ENCODE measurements around the gene ZSWIM1. TPM values are rescaled to one million over a fixed set of nuclear protein-coding genes. Genes with fewer than 3 reads are reported as not detected.

ZSWIM1 gene
- total and polyA plus RNA-seq, 2 of the 4 experiments (the other 2 are of a cell fraction) = 4.2 to 10.0 TPM

DNA sequence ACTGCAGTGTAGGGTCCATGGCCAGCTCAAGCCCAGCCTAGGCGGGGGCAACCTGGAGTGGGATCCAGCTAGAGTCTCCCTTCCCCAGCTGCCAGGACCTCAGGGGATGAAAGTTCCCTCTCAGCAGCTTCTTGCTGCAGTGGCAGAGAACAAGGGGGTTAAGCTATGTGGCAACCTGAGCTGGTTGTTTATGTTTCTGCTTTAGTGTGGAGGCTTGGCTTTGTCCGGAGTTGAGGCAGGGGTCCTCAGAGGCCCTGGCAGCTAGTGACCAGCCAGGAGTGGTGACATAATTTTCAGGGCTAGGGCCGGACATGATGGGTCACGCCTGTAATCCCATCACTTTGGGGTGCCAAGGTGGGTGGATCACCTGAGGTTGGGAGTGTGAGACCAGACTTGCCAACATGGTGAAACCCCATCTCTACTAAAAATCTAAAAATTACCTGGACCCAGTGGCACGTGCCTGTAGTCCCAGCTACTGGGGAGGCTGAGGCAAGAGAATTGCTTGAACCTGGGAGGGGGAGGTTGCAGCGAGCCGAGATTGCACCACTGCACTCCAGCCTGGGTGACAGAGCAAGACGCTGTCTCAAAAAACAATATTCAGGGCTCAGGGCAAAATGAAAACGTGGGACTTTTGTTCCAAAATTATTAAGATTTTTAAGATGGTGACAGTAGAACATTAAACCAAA lies 44.9 kb downstream of the ZSWIM1 start:
- Histone ChIP-seq H2AK9ac (replicated peaks; ENCODE audit: low read depth, low read length, poor library complexity) (no peak overlapping the region), H3K4me1 (ENCODE audit: control insufficient read depth, insufficient read depth, low read length) (peaks cover 11% of the 10 kb centered on the region; the same call in 1 of the 2 replicates), H3K9ac (ENCODE audit: low read depth, low read length) (no peak overlapping the region), H4K20me1 (ENCODE audit: insufficient read depth, low read length) (peaks cover 4% of the 10 kb centered on the region), H2BK20ac (ENCODE audit: low read depth, low read length) (no peak overlapping the region), H3K4me3 (ENCODE audit: insufficient read depth, low read depth, low read length) (no peak overlapping the region), H3K4ac (ENCODE audit: low read depth, low read length) (no peak overlapping the region), H3K79me1 (ENCODE audit: low read depth in 1 of 2, low read length in 2 of 2) (peaks cover under 1 to 9% of the 10 kb centered on the region in 2 experiments), H2BK5ac (ENCODE audit: low read depth, low read length, poor library complexity, severe bottlenecking) (no peak overlapping the region), H2BK120ac (ENCODE audit: low read depth, low read length) (no peak overlapping the region), H3K18ac (ENCODE audit: low read depth, low read length) (no peak overlapping the region), H3K14ac (replicated peaks; ENCODE audit: low read depth, low read length) (no peak overlapping the region), H3K36me3 (ENCODE audit: control insufficient read depth, insufficient read depth, low read length) (no peaks in the 10 kb centered on the region), H2AFZ (replicated peaks; ENCODE audit: low read length, poor library complexity) (no peak overlapping the region), H2AK5ac (ENCODE audit: low read depth, low read length) (no peak overlapping the region), H3K9me1 (ENCODE audit: insufficient read depth, low read length) (no peaks in the 10 kb centered on the region; the same call in 1 of the 2 replicates), H3K9me3 (ENCODE audit: control insufficient read depth, insufficient read depth, low read length) (no peaks in the 10 kb centered on the region), H3K4me2 (ENCODE audit: low read depth, low read length) (no peak overlapping the region), H4K91ac (ENCODE audit: insufficient read depth, low read depth, low read length) (no peak overlapping the region), H3K27ac (ENCODE audit: insufficient read depth, low read length) (no peak overlapping the region), H3K27me3 (ENCODE audit: control insufficient read depth, insufficient read depth, low read length) (no peaks in the 10 kb centered on the region), H4K8ac (ENCODE audit: low read depth in 2 of 2, low read length in 2 of 2) (no peak overlapping the region), H3K23ac (ENCODE audit: low read depth, low read length) (no peak overlapping the region), H2BK15ac (ENCODE audit: low read depth, low read length) (no peak overlapping the region), H3K56ac (ENCODE audit: extremely low read depth, insufficient read depth, low read length) (no peak overlapping the region), H4K5ac (ENCODE audit: low read depth, low read length) (no peak overlapping the region)
- intact Hi-C loops (cut with micrococcal nuclease) = no loop called here
- ChIA-PET POLR2A (ENCODE audit: unreplicated experiment) (interaction anchor here (0.6 kb wide), 1 partner anchor 16 kb away, joined by 4 read pairs; no protein-coding TSS in a partner anchor), CTCF (interaction anchor here (1.0 kb wide), 1 partner anchor 11 kb away, joined by 4 read pairs; no protein-coding TSS in a partner anchor)
- dilution Hi-C loops (cut with HindIII; ENCODE audit: low sequenced_read_pairs, unreplicated experiment) = no loop called here
- BruUV-seq (replicated peaks) = no TSS peak
- in situ Hi-C loops (cut with MboI; ENCODE audit: low sequenced_read_pairs) = no loop called here
- no peak for DNase-seq
- TF ChIP-seq CEBPB (IDR thresholded peaks at IDR 0.05; ENCODE audit: low read depth, low read length) (no peak), FOS (IDR thresholded peaks at IDR 0.05; ENCODE audit: low read depth, low read length) (no peak), RAD21 (IDR thresholded peaks at IDR 0.05; ENCODE audit: low read length) (no peak), CTCF (conservative IDR thresholded peaks at IDR 0.05; ENCODE audit: low read depth, low read length) (no peak)
- TF ChIP-seq, protein P1, sequence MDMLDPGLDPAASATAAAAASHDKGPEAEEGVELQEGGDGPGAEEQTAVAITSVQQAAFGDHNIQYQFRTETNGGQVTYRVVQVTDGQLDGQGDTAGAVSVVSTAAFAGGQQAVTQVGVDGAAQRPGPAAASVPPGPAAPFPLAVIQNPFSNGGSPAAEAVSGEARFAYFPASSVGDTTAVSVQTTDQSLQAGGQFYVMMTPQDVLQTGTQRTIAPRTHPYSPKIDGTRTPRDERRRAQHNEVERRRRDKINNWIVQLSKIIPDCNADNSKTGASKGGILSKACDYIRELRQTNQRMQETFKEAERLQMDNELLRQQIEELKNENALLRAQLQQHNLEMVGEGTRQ (IDR thresholded peaks at IDR 0.05; ENCODE audit: low read depth, low read length) = no peak
- no peak; the same call in 1 of the 2 replicates for ATAC-seq (ENCODE audit: low read depth)
- no CpG with 5 or more reads among the region's 9 CpGs for WGBS, 2 experiments (ENCODE audit: extremely low coverage in 2 of 2, insufficient read length in 1 of 2)
